ENCODE measurements around the gene APRT. TPM values are rescaled to one million over a fixed set of nuclear protein-coding genes. Genes with fewer than 3 reads are reported as not detected.

The APRT gene
- total and polyA plus RNA-seq, 9 of the 15 experiments (the other 6 are each of a cell fraction or from before 2014, with no cell fraction given): 41.7 to 409 (median 146) TPM

DNA sequence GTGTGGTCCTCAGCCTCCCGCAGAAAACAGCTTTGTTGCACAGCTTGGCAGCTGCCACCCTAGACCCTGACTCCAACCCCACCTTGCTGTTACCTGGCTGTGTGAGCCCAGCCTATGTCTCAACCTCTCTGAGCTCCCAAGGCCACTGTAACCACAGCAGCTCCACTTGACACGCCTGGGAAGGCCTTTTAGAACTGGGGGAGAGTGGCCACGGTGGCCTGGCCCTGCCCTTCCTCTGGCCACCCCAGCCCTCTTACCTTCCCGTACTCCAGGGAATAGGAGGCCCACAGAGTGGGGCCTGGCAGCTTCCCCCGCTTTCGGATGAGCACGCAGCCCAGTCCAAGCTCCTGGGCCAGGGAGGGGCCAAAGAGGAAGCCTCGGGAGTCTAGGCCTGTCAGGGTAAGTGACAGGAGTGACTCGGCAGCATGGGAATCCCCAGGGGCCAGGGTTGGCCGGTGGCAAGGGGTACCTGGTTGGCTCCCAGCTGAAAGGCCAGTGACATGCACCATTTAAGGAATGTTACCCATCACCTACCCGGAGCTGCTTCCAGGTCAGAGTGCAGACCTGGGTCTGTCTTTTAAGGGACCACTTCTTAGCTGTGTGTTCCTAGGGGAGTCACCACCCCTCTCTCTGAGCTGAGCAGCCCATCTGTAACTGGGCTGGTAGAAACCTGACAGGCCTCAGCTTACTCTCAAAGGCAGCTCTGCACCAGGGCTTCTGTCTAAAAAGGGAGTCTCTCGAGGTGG, 1.4 kb downstream of the APRT start (continued):
- TF ChIP-seq, protein P1, sequence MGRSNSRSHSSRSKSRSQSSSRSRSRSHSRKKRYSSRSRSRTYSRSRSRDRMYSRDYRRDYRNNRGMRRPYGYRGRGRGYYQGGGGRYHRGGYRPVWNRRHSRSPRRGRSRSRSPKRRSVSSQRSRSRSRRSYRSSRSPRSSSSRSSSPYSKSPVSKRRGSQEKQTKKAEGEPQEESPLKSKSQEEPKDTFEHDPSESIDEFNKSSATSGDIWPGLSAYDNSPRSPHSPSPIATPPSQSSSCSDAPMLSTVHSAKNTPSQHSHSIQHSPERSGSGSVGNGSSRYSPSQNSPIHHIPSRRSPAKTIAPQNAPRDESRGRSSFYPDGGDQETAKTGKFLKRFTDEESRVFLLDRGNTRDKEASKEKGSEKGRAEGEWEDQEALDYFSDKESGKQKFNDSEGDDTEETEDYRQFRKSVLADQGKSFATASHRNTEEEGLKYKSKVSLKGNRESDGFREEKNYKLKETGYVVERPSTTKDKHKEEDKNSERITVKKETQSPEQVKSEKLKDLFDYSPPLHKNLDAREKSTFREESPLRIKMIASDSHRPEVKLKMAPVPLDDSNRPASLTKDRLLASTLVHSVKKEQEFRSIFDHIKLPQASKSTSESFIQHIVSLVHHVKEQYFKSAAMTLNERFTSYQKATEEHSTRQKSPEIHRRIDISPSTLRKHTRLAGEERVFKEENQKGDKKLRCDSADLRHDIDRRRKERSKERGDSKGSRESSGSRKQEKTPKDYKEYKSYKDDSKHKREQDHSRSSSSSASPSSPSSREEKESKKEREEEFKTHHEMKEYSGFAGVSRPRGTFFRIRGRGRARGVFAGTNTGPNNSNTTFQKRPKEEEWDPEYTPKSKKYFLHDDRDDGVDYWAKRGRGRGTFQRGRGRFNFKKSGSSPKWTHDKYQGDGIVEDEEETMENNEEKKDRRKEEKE (IDR thresholded peaks at IDR 0.05; ENCODE audit: borderline replicate concordance in 1 of 2, control insufficient read depth in 1 of 2, low read depth in 2 of 2, low read length in 1 of 2): no peak
- no peak for TF ChIP-seq ZNF77 (CRISPR knock-in tag; IDR thresholded peaks at IDR 0.05)
- TF ChIP-seq, protein P2, sequence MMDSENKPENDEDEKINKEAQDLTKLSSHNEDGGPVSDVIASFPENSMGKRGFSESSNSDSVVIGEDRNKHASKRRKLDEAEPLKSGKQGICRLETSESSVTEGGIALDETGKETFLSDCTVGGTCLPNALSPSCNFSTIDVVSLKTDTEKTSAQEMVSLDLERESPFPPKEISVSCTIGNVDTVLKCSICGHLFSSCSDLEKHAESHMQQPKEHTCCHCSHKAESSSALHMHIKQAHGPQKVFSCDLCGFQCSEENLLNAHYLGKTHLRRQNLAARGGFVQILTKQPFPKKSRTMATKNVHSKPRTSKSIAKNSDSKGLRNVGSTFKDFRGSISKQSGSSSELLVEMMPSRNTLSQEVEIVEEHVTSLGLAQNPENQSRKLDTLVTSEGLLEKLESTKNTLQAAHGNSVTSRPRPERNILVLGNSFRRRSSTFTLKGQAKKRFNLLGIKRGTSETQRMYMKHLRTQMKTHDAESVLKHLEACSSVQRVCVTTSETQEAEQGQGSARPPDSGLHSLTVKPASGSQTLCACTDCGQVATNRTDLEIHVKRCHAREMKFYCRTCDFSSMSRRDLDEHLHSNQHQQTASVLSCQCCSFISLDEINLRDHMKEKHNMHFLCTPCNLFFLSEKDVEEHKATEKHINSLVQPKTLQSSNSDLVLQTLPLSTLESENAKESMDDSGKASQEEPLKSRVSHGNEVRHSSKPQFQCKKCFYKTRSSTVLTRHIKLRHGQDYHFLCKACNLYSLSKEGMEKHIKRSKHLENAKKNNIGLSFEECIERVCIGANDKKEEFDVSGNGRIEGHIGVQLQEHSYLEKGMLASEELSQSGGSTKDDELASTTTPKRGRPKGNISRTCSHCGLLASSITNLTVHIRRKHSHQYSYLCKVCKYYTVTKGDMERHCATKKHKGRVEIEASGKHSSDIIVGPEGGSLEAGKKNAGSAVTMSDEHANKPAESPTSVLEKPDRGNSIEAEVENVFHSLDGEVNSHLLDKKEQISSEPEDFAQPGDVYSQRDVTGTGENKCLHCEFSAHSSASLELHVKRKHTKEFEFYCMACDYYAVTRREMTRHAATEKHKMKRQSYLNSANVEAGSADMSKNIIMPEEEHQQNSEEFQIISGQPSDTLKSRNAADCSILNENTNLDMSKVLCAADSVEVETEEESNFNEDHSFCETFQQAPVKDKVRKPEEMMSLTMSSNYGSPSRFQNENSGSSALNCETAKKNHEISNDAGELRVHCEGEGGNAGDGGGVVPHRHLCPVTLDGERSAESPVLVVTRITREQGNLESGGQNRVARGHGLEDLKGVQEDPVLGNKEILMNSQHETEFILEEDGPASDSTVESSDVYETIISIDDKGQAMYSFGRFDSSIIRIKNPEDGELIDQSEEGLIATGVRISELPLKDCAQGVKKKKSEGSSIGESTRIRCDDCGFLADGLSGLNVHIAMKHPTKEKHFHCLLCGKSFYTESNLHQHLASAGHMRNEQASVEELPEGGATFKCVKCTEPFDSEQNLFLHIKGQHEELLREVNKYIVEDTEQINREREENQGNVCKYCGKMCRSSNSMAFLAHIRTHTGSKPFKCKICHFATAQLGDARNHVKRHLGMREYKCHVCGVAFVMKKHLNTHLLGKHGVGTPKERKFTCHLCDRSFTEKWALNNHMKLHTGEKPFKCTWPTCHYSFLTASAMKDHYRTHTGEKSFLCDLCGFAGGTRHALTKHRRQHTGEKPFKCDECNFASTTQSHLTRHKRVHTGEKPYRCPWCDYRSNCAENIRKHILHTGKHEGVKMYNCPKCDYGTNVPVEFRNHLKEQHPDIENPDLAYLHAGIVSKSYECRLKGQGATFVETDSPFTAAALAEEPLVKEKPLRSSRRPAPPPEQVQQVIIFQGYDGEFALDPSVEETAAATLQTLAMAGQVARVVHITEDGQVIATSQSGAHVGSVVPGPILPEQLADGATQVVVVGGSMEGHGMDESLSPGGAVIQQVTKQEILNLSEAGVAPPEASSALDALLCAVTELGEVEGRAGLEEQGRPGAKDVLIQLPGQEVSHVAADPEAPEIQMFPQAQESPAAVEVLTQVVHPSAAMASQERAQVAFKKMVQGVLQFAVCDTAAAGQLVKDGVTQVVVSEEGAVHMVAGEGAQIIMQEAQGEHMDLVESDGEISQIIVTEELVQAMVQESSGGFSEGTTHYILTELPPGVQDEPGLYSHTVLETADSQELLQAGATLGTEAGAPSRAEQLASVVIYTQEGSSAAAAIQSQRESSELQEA (IDR thresholded peaks at IDR 0.05; ENCODE audit: low read depth): no peak
- TF ChIP-seq NRF1 (conservative IDR thresholded peaks at IDR 0.05 in 1 of 2, IDR thresholded peaks at IDR 0.05 in 1 of 2): peak; percentile 8 to 17; a peak in 1 of 4 replicates
- no peak for TF ChIP-seq ZNF668 (CRISPR knock-in tag; IDR thresholded peaks at IDR 0.05)
- no peak for TF ChIP-seq ZNF143 (CRISPR knock-in tag; IDR thresholded peaks at IDR 0.05)
- no peak for TF ChIP-seq ZNF146 (CRISPR knock-in tag; IDR thresholded peaks at IDR 0.05; ENCODE audit: unreplicated experiment)
- TF ChIP-seq DIDO1 (tag; IDR thresholded peaks at IDR 0.05; ENCODE audit: low read depth): no peak
- TF ChIP-seq ZNF75A (CRISPR knock-in tag; IDR thresholded peaks at IDR 0.05): no peak
- TF ChIP-seq FOXA3 (CRISPR knock-in tag; conservative IDR thresholded peaks at IDR 0.05 in 1 of 2, IDR thresholded peaks at IDR 0.05 in 1 of 2): no peak
- TF ChIP-seq GTF2A2 (tag; IDR thresholded peaks at IDR 0.05): no peak
- TF ChIP-seq IFI16 (CRISPR knock-in tag; IDR thresholded peaks at IDR 0.05): no peak
- TF ChIP-seq SPI1 (IDR thresholded peaks at IDR 0.05; ENCODE audit: borderline replicate concordance, low read depth, low read length): peak; percentile 66; the same call in 1 of the 2 replicates
- no peak for TF ChIP-seq BRF1 (IDR thresholded peaks at IDR 0.05; ENCODE audit: borderline replicate concordance, extremely low read depth, insufficient read length)
- no peak for TF ChIP-seq ZNF583 (CRISPR knock-in tag; IDR thresholded peaks at IDR 0.05)
- TF ChIP-seq TBP (optimal IDR thresholded peaks at IDR 0.05; ENCODE audit: low read depth, low read length): no peak
- TF ChIP-seq SRSF9 (IDR thresholded peaks at IDR 0.05; ENCODE audit: borderline replicate concordance, low read depth, low read length): no peak
- no peak for TF ChIP-seq SRSF7 (optimal IDR thresholded peaks at IDR 0.05; ENCODE audit: low read depth, low read length)
